NB4 (cell line): ENCODE measurements around the gene IL20RA.

ENCODE experiments used
- POLR2A ChIP-seq: IDR thresholded peaks from 2 replicates; pipeline ENCODE4 v1.6.1; 2011; ENCODE audit warnings: mild to moderate bottlenecking; ENCODE audit not compliant: insufficient read length; ENCODE audit errors: extremely low read depth
- TF ChIP-seq, protein P1 (sequence below): IDR thresholded peaks from 2 replicates; pipeline ENCODE4 v1.6.1; 2011; ENCODE audit warnings: low read depth, low read length
- TF ChIP-seq, protein P2 (sequence below): IDR thresholded peaks from one replicate; pipeline ENCODE4 v1.5.1; 2012; ENCODE audit warnings: low read depth, low read length

DNA sequence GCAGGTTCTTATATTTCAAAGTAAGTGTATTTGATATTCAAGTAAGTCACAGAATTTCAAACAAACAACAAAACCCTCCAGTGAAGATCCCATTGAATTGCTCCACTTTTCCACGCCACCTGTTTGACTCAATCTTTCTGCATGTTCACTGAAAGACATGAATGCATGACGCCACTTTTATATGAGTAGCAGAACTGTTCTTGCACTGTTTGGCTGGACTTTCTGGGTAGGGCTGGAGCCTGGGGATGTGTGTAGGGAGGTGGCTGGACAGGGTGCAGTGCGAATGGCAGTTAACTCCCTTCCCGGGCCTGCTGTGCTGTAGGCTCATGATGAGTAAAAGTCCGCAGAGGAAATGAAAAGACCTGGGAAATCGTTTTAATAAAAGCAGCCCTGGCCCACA is 39.7 kb downstream of the IL20RA start:
- TF ChIP-seq, protein P1, sequence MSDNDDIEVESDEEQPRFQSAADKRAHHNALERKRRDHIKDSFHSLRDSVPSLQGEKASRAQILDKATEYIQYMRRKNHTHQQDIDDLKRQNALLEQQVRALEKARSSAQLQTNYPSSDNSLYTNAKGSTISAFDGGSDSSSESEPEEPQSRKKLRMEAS: no peak
- TF ChIP-seq, protein P2, sequence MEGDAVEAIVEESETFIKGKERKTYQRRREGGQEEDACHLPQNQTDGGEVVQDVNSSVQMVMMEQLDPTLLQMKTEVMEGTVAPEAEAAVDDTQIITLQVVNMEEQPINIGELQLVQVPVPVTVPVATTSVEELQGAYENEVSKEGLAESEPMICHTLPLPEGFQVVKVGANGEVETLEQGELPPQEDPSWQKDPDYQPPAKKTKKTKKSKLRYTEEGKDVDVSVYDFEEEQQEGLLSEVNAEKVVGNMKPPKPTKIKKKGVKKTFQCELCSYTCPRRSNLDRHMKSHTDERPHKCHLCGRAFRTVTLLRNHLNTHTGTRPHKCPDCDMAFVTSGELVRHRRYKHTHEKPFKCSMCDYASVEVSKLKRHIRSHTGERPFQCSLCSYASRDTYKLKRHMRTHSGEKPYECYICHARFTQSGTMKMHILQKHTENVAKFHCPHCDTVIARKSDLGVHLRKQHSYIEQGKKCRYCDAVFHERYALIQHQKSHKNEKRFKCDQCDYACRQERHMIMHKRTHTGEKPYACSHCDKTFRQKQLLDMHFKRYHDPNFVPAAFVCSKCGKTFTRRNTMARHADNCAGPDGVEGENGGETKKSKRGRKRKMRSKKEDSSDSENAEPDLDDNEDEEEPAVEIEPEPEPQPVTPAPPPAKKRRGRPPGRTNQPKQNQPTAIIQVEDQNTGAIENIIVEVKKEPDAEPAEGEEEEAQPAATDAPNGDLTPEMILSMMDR: no peak
- TF ChIP-seq POLR2A: no peak
